AG09309 (cell line): ENCODE data around the gene SLC35A4.

Source experiments
- DNase-seq: peaks from one replicate; pipeline ENCODE4 v3.0.0-alpha.2; 2010; ENCODE audit warnings: low read depth
- H3K4me3 ChIP-seq: 2 replicates; pipeline ENCODE4 v1.5.1; 2011; ENCODE audit warnings: mild to moderate bottlenecking, low read depth, low read length, moderate library complexity; ENCODE audit not compliant: control insufficient read depth
- TF ChIP-seq, protein P1 (sequence below): IDR thresholded peaks from 2 replicates; pipeline ENCODE4 v1.5.1; 2011; ENCODE audit warnings: mild to moderate bottlenecking, low read depth, low read length, inconsistent platforms; ENCODE audit not compliant: insufficient read depth, control insufficient read depth; ENCODE audit errors: missing control alignments

SLC35A4 gene

DNA sequence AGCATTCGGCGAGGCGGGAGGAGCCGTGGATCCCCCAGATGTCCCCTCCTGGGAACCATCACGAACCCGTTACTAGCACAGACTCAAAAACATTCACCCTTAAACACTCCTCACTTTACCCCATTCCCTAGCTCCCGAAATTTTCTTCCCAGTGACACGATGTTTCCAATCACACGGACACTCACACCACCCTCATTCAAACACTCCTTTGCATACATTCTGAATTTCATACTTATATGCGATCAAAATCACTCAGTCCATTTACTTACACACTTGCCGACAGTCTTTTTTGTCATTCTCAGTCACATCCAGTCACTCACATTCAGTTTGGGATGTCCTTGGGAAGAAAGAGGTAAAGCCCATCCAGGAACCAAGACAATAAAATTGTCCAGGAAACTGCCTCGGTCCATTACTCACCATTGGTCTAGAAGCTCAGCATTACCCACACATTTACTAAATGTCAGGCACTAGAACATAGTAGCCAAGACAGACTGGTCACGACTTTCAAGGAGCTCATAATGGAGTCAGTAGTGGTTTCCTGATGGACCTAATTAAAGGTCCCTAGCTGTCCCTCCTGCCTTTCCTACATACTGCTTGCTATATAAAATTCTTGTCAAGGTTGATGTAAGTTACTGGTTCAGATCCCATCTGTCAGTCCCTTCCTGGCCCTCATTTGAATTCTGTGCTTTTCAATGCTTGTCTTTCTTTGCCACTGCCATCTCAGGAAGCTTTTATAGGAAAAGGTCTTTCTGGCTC is 574 bp downstream of the SLC35A4 start:
- peak overlapping the region; percentile 78 for H3K4me3 ChIP-seq
- TF ChIP-seq, protein P1, sequence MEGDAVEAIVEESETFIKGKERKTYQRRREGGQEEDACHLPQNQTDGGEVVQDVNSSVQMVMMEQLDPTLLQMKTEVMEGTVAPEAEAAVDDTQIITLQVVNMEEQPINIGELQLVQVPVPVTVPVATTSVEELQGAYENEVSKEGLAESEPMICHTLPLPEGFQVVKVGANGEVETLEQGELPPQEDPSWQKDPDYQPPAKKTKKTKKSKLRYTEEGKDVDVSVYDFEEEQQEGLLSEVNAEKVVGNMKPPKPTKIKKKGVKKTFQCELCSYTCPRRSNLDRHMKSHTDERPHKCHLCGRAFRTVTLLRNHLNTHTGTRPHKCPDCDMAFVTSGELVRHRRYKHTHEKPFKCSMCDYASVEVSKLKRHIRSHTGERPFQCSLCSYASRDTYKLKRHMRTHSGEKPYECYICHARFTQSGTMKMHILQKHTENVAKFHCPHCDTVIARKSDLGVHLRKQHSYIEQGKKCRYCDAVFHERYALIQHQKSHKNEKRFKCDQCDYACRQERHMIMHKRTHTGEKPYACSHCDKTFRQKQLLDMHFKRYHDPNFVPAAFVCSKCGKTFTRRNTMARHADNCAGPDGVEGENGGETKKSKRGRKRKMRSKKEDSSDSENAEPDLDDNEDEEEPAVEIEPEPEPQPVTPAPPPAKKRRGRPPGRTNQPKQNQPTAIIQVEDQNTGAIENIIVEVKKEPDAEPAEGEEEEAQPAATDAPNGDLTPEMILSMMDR: no peak
- no peak for DNase-seq

DNA sequence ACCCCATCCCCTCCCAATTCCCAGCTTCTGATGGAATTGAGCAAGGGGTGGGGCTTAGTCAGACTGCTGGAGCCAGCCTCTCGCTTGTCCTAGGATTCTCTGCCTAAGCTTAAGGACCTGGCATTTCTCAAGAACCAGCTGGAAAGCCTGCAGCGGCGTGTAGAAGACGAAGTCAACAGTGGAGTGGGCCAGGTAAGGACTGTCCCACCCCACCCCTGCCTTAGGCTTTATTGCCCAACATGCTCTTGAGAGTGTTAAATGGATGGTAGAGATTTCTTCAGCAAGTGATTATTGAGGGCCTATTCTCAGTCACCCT is 1.1 kb downstream of the SLC35A4 start:
- peak overlapping the region; percentile 78 for H3K4me3 ChIP-seq
- DNase-seq: no peak
- TF ChIP-seq, protein P1: no peak

DNA sequence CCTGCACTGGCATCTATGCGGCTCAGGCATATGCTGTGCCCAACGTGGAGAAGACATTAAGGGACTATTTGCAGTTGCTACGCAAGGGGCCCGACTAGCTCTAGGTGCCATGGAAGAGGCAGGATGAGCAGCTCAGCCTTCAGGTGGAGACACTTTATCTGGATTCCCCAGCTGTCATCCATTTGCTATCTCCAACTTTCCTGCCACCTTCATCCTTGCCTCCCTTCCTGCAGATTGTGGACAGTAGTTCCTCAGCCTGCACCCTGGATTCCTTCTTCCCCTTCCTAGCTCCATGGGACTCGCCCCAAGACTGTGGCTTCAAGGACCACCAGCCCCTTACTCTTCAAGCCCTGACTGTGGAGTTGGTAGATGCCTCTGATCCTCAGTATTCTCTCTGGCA is 2.0 kb downstream of the SLC35A4 start:
- DNase-seq: no peak
- TF ChIP-seq, protein P1: no peak
- H3K4me3 ChIP-seq: no peak overlapping the region

DNA sequence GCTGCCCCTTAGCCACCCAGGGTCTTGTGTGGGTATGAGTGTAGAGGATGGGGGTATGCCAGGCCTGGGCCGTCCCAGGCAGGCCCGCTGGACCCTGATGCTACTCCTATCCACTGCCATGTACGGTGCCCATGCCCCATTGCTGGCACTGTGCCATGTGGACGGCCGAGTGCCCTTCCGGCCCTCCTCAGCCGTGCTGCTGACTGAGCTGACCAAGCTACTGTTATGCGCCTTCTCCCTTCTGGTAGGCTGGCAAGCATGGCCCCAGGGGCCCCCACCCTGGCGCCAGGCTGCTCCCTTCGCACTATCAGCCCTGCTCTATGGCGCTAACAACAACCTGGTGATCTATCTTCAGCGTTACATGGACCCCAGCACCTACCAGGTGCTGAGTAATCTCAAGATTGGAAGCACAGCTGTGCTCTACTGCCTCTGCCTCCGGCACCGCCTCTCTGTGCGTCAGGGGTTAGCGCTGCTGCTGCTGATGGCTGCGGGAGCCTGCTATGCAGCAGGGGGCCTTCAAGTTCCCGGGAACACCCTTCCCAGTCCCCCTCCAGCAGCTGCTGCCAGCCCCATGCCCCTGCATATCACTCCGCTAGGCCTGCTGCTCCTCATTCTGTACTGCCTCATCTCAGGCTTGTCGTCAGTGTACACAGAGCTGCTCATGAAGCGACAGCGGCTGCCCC is 2.6 kb downstream of the SLC35A4 start:
- TF ChIP-seq, protein P1: no peak
- no peak overlapping the region for H3K4me3 ChIP-seq
- no peak for DNase-seq

DNA sequence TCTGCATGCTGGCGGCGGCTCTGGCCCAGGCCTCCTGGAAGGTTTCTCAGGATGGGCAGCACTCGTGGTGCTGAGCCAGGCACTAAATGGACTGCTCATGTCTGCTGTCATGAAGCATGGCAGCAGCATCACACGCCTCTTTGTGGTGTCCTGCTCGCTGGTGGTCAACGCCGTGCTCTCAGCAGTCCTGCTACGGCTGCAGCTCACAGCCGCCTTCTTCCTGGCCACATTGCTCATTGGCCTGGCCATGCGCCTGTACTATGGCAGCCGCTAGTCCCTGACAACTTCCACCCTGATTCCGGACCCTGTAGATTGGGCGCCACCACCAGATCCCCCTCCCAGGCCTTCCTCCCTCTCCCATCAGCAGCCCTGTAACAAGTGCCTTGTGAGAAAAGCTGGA is 3.2 kb downstream of the SLC35A4 start:
- TF ChIP-seq, protein P1: no peak
- no peak overlapping the region for H3K4me3 ChIP-seq
- no peak for DNase-seq

DNA sequence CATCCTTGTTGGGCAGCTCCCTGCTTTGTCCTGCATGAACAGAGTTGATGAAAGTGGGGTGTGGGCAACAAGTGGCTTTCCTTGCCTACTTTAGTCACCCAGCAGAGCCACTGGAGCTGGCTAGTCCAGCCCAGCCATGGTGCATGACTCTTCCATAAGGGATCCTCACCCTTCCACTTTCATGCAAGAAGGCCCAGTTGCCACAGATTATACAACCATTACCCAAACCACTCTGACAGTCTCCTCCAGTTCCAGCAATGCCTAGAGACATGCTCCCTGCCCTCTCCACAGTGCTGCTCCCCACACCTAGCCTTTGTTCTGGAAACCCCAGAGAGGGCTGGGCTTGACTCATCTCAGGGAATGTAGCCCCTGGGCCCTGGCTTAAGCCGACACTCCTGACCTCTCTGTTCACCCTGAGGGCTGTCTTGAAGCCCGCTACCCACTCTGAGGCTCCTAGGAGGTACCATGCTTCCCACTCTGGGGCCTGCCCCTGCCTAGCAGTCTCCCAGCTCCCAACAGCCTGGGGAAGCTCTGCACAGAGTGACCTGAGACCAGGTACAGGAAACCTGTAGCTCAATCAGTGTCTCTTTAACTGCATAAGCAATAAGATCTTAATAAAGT is 3.9 kb downstream of the SLC35A4 start:
- no peak for DNase-seq
- TF ChIP-seq, protein P1: no peak
- no peak overlapping the region for H3K4me3 ChIP-seq
